GM18868 (cell line): ENCODE measurements around the gene AVPR2.

ENCODE experiments used
- ATAC-seq: cut with Tn5 transposase; IDR thresholded peaks from one replicate; pipeline ENCODE4 v1.9.1; 2021; ENCODE audit warnings: mild to moderate bottlenecking, moderate library complexity; ENCODE audit not compliant: unreplicated experiment

AVPR2 gene

GRCh38 chrX:153910446-153910845, 6.0 kb downstream of the AVPR2 start:
- ATAC-seq: no peak

- ATAC-seq: no peak
Observed at GRCh38 chrX:153911798-153912197, 7.3 kb downstream of the AVPR2 start.

DNA sequence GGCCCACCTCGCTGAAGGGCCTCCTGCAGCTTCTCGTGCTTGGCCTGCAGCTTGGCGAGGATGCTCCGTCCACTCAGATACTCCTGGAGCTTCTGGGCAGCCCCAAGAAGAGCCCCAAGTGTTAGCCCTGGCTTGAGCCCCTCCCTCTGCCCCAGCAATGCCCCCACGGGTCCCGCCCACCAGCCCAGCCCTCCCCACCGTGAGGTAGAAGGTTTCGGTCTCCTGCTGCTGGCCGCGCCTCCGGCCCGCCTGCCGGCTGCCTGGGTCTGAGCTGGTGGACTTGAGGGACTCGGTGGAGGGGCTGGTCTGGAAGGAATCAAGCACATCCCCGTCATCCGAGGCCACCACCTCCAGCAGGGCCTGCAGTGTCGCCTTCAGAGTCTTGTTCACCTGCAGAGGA, 8.7 kb downstream of the AVPR2 start:
- ATAC-seq: no peak

- ATAC-seq: no peak
Observed at GRCh38 chrX:153913701-153914100, 9.2 kb downstream of the AVPR2 start.

GRCh38 chrX:153917869-153918268, 13.4 kb downstream of the AVPR2 start:
- no peak for ATAC-seq

DNA sequence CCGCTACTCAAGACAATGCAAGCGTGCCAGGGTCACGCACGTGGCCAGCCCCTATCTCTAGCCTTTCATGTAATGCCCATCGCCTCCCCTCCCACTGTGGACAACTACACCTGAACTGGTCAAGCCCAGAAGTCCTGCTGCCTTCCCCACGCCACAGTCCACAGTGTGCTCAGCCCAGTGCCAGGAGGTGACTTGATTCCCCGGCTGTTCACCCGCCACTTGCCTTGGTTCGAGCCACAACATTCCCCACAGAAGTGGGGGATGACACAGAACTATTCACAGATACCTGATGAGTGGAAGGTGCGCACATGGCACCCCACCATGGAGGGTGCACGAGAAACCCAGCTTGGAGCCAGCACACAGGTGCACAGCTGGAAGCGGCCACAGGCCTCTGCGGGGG, 14.8 kb downstream of the AVPR2 start:
- no peak for ATAC-seq

DNA sequence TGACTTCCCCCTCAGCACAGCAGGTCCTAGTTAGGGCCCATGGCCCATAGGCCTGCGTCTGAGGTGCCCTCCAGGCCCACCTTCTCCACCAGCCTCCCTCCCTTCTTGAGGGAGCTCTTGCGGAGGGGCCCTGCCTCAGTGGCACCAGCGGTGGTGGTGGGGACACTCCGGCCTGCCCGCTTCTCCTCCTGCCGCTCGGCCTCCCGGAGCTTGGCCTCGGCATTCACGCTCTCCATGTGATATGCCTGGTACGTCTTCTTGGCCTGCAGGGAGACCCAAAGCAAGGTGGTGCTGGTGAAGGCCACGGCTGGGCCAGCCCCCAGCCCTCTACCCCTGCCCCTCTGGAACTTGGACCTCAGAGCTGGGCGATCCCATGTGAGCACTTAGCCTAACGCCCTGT, 16.1 kb downstream of the AVPR2 start:
- ATAC-seq: no peak

- no peak for ATAC-seq
Observed at GRCh38 chrX:153921070-153921469, 16.6 kb downstream of the AVPR2 start.

- no peak for ATAC-seq
Observed at GRCh38 chrX:153921511-153922446, 17.3 kb downstream of the AVPR2 start.

DNA sequence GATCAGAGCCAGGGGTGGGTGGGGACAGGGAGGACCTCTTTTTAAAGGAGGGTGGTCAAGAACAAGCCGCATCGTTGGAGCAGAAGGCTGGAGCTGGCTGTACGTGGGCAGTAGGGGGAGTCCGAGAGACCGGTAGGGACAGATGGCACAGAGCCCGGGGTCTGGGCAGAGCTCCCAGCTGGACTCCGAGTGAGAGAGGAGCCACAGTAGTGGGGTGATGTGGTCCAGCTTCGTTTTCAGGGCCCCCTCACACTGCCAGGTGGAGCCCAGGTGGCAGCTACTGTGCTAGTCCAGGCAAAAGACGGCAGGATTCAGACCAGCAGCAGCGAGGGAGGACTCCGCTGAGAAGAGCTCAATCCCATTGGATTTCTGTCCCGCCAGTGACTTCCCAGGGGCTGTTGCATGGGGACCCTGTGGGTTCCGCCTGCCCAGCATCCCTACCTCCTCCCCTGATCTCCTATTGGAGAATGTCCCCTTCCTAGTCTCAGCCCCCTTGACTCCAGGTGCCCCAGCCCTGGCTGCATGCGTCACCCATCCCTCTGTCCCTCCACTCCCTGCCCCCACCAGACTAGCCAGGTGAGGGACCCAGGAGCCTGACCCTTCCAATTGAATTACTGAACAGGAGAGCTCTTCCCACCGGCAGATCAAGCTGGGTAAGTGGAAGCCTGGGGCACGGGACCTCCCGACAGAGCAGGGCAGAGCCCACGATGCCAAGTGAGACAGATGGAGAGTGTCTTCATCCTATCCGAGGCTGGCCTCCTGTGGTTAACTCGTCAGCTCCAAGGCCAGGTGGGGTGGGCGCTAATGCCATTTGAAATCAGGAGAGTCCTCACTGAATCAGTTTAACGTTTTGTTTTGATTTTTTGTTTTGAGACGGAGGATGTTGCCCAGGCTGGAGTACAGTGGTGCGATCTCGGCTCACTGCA, 18.7 kb downstream of the AVPR2 start:
- ATAC-seq: no peak

- ATAC-seq: no peak
Observed at GRCh38 chrX:153924149-153924861, 19.8 kb downstream of the AVPR2 start.

- ATAC-seq: no peak
Observed at GRCh38 chrX:153925387-153925738, 20.9 kb downstream of the AVPR2 start.

GRCh38 chrX:153925739-153926551, 21.5 kb downstream of the AVPR2 start, which contains the start of gene ARHGAP4:
TSS of gene ARHGAP4 (minus strand) at chrX:153926264. CDS start at chrX:153926202, 62 bp downstream.
- no peak for ATAC-seq

DNA sequence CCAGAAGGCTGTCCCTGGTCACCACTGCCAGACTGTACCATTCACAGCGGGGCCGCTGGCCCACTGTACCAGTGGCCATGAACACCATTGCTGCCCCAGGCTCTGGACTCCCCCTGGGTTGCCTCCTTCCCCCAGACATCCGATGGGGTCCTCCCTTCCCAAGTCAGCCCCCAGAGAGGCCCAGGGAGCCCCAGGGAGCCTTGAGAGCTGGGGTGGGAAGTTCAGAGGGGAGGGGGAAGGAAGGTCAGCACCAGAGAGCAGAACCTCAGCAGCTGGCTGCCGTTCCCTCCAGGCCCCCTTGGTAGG, 22.0 kb downstream of the AVPR2 start:
- no peak for ATAC-seq

DNA sequence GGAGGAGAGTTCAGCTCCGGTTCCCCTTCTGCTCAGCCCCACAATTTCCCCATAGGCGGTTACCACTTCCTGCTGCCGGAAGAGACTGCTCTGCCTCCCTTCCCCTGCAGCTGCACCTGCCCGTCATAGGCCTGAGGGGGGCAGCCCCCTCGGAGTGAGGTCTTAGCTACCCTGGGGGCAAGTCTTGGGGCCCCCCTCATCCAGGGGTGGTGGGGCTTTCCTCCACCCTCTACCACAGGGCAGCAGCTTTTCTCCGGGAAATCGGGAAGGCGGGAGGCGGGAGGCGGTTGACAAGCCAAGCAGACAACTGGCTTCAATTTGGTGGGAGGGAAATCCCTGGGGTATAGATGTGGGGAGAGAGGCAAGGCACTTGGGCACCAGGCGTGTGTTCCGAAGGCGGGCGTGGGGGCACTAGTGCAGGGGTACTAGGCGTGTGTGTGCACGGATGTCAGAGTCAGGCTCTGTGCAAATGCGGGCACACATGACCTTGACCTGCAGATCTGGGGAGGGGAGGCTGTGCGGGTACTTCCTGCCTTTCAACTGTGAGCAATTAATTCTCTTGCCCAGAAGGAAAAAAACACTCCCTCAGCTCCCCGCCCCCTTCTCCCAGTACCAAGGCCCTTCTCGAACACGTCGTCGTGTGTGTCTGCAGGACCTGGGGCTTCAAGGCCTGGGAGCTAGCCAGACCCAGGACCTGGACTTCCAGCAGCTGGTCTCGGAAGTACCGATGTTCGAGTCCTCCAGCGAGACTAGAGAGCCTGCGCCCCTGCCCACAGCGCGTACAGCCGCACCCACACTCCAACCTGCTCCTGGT, 22.6 kb downstream of the AVPR2 start:
- peak; percentile 42 for ATAC-seq

DNA sequence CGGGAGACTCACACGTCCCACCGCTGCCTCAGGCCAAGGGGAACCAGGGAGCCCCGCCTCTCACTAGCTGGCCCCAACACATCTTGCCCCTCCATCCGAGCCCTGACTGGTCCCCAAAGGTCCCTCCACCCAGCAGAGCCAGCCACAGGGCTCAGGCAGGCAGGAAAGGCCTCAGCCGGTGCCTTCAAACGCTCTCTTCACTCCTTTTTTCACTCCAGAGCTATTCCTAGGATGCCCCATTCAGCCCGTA, 23.1 kb downstream of the AVPR2 start:
- no peak for ATAC-seq

- peak; percentile 81 for ATAC-seq
Observed at GRCh38 chrX:153927922-153928760, 23.7 kb downstream of the AVPR2 start.

DNA sequence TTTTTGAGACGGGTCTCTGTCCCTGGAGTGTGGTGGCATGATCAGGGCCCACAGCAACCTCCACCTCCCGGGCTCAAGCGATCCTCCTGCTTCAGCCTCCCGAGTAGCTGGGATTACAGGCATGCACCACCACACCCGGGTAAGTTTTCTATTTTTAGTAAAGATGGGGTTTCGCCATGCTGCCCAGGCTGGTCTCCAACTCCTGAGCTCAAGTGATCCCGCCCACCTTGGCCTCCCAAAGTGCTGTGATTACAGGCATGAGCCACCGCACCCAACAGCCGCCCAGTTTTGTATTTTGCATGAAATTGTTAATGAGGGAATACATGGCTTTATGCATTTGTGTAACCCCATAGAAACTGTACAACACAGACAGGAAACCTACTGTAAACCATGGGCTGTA, 24.4 kb downstream of the AVPR2 start:
- ATAC-seq: no peak

- ATAC-seq: no peak
Observed at GRCh38 chrX:153929576-153929975, 25.1 kb downstream of the AVPR2 start.
